T-helper 1 cell treated with Interleukin-12 subunit alpha and Interleukin-12 subunit beta and Interleukin-4 antibody, amounts not matched to agents 30 ng/mL and 1 ng/mL, for 36 hours (primary cell): Measurements from ENCODE around the gene SENP3. TPM values are rescaled to one million over a fixed set of nuclear protein-coding genes. Genes with fewer than 3 reads are reported as not detected.

Source experiments
- intact Hi-C: fragments of 100-400 bp; cut with micrococcal nuclease; formaldehyde crosslinking; loops from one replicate; pipeline ENCODE4 v1.15.1; 2024
- total RNA-seq: library from RNA; stranded (reverse); gene quantifications from 2 replicates; pipeline ENCODE4 v1.2.3, GENCODE V29; 2022

SENP3 gene
- total RNA-seq, 1 donor from 2014 or later: 55.0 TPM

DNA sequence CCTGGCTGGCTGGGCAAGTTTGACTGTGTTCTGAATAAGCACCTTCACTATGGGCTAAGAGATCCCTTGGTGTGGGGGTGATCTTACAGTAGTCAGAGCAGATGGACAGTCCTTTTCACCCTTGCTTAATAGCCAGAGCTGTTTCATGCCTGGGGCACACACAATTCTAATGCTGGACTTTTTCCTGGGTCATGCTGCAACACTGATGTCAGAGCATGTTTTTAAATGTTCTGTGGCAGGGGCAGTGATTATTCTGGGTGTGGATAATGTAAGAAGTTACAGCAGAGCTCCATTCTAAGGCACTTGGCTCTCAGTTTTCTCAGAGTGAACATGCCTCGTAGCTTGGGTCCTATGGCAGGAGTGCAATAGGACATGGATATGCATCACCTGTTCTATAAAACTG, 13.8 kb downstream of the SENP3 start:
- intact Hi-C loops: loop anchor here (10.0 kb wide), 1 partner anchor 561 kb away; the partner anchor contains the start of gene RNASEK

DNA sequence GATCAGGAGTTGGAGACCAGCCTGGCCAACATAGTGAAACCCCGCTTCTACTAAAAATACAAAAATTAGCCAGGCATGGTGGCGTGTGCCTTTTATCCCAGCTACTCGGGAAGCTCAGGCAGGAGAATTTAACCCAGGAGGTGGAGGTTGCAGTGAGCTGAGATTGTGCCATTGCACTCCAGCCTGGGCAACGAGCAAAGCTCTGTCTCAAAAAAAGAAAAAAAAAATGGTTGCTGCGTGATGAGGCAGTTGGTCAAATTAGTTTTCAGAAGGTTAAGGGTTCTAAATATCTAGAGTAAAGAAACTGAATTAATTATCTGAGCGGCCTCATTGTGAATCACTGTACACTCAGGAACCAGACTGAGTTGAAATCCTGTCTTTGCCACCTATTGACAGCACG, 14.2 kb downstream of the SENP3 start:
- intact Hi-C loops: loop anchor here (10.0 kb wide), 1 partner anchor 561 kb away; the partner anchor contains the start of gene RNASEK

DNA sequence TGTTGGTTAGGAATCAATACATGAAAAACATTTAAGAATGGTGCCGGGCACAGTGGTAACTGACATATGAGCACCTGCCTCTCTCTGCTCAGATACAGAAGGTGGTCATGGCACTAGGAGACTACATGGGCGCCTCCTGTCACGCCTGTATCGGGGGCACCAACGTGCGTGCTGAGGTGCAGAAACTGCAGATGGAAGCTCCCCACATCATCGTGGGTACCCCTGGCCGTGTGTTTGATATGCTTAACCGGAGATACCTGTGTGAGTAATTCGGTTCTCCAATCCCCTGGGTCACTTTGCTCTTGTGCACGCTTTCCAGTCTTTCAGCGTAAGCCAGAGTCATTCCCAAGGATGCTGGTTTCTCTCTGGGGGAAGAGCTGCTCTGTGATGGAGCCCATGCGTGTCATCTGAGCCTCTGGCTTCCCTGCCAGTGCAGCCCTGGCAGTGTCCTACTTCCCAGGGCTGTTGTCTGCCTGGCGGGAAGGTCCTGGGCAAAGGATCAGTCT, 14.8 kb downstream of the SENP3 start:
- intact Hi-C loops: loop anchor here (10.0 kb wide), 1 partner anchor 562 kb away; the partner anchor contains the start of gene RNASEK

GRCh38 chr17:7577327-7578199, 15.8 kb downstream of the SENP3 start:
- intact Hi-C loops: loop anchor here (10.0 kb wide), 1 partner anchor 563 kb away; the partner anchor contains the start of gene RNASEK

- intact Hi-C loops: loop anchor here (10.0 kb wide), 1 partner anchor 564 kb away; the partner anchor contains the start of gene RNASEK
Measured at GRCh38 chr17:7579001-7579833, 17.5 kb downstream of the SENP3 start, which contains the start of gene CD68. Gene CD68, plus strand, starts transcription at chr17:7579638. Its CDS starts 40 bp downstream, at chr17:7579678.

DNA sequence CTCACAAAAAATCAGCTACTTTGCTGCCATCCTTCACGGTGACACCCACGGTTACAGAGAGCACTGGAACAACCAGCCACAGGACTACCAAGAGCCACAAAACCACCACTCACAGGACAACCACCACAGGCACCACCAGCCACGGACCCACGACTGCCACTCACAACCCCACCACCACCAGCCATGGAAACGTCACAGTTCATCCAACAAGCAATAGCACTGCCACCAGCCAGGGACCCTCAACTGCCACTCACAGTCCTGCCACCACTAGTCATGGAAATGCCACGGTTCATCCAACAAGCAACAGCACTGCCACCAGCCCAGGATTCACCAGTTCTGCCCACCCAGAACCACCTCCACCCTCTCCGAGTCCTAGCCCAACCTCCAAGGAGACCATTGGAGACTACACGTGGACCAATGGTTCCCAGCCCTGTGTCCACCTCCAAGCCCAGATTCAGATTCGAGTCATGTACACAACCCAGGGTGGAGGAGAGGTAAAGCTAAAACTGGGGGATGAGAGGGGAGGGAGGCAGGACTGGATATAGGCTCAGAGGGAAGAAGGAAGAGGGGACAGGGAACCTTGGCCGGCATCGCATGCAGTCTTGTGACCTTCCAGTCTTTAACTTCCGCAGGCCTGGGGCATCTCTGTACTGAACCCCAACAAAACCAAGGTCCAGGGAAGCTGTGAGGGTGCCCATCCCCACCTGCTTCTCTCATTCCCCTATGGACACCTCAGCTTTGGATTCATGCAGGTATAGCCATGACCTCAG, 18.3 kb downstream of the SENP3 start:
- intact Hi-C loops: loop anchor here (5.0 to 10.0 kb wide), 2 partner anchors 533 to 565 kb away; partner anchors contain the start of gene RNASEK

- intact Hi-C loops: loop anchor here (5.0 kb wide), 1 partner anchor 534 kb away; no protein-coding TSS in a partner anchor
Measured at GRCh38 chr17:7580604-7581575, 19.2 kb downstream of the SENP3 start.

DNA sequence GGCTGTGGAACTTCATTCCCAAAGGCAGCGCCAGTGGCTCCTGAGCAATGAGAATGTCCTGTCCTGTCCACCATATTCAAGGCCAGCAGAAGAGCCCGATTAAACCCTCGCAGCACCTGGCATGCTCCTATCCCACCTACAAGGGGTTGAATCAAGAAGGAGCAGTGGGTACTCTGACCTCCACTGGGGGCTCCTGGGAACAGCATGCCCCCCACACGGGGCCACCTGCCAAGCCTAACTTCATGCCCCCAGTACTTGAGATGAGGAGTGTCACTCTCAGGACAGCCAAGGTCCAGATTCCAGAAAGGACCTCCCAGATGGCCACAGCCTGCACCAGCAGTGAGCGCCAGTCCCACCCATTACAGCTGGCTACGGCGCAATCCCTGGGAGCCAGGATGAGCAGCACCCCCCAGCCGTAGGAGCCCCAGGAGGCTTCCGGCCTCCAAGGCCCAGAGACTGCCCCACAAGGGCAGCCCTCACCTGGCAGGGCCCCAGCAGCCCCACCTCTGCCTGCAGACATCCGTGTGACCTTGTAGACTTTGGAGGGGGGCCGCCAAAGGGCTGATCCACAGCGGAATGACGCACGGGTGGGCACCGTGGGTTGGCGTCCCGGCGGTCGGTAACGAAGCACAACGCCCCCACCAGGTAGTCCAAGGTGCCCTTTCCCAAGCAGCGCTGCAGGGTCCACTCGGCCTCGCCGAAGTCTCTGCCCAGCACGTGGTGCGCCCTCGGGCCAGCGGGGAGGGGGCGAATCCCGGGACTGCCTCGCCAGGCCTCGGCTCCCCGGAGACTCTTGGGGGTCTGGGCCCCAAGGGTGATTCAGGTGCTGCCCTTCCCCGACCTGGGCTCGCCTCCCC, 20.9 kb downstream of the SENP3 start:
- intact Hi-C loops: loop anchor here (1.0 to 5.0 kb wide), 5 partner anchors 10 to 535 kb away; partner anchors contain the start of gene SENP3

GRCh38 chr17:7583253-7584109, 21.8 kb downstream of the SENP3 start, which contains the start of gene MPDU1:
Gene MPDU1, plus strand, starts transcription at chr17:7583852. Its CDS starts 11 bp downstream, at chr17:7583863.
- intact Hi-C loops: loop anchor here (1.0 to 5.0 kb wide), 8 partner anchors 11 to 536 kb away; partner anchors contain the start of genes SAT2, SENP3, TMEM102 and TMEM256

- intact Hi-C loops: no loop called here
Measured at GRCh38 chr17:7586673-7587419, 25.1 kb downstream of the SENP3 start.

DNA sequence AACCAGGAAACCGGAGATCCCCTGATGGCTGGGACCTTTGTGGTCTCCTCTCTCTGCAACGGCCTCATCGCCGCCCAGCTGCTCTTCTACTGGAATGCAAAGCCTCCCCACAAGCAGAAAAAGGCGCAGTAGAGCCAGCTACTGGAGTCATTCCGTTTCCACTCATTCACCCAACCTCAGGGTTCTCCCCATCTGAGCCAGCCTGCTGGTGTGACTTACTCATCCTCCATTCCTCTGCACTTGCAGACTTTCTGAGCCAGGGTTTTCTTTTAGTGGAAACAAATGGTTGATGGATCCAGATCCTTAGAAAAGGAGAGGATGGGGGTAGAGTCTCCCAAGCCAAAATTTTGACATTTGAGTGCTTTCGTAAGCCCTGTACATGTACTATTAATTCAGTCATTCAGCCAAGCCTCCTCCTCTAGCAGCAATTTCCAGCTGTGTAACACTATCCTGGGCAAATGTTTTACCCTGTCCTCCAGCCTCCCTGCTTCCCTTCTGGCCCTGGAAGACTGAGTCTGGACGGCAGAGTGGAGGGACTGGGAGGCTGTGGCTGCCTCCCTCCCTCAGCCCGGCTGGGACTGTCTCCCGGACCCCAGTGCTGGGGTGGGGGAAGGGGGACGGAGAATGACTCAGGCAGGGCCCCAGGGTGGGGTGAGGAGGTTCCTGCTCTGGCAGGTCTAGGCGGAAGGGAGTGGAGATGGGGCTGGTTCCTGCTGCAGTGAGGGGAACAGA, 25.9 kb downstream of the SENP3 start:
- intact Hi-C loops: no loop called here

DNA sequence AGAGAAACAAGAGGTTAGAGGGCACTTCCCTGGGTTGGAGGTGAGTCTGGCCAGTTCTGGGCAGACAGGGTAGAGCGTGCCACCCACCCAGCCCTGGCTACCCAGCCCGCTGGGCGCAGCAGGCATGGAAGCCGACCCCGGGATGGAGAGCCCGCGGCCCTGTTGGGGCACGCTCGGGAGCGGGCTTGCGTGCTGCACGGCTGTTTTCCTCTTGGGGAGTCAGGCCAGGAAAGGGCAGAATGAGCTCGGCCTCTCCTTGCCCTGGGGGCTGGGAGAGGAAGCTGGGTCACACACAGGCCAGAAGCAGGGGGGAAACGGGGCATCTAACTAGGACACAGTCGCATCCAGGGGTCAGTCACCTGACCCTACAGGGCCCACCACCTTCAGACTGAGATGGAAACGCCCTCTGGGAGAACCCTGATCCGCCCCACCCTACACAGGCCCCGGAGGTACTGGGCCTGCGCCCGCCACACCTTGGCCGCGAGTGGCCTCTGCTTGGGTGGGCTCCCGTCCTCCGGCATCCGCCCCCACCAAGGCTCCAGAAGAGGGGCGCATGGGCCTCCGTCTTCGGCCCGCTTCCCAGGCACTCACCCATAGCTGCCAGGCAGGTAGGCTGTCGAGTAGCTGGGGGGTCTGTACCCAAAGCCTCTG, 27.0 kb downstream of the SENP3 start:
- intact Hi-C loops: loop anchor here (1.0 kb wide), 1 partner anchor 74 kb away; no protein-coding TSS in a partner anchor

DNA sequence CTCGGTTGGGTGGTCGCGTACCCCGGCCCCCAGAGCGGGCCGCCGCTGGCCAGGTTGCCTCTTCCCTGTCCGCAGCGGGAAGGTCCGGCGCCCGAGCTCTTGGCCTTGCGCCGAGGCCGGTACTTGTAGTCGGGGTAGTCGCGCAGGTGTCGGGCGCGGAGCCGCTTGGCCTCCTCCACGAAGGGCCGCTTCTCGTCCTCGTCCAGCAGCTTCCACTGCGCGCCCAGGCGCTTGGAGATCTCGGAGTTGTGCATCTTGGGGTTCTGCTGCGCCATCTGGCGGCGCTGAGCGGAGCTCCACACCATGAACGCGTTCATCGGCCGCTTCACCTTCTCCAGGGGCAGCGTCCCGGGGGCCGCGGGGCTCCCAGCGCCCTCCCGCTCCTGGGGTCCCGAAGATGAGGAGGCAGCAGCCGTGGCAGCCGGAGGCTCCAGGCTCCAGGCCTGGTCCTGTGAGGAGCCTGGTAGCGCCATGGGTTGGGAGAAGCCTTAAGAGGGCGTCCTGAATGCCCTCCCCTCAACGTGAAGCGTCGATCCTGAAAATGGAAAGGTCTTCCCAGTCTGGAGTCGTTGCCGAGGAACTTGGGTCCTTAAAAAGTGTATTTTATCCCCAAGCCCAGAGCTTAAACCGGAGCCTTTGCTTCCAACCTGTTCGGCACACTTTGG, 27.6 kb downstream of the SENP3 start:
- intact Hi-C loops: loop anchor here (1.0 kb wide), 1 partner anchor 75 kb away; no protein-coding TSS in a partner anchor
